Upper lobe of right lung (tissue), 1 donor: ENCODE data around the gene NUSAP1. TPM values are rescaled to one million over a fixed set of nuclear protein-coding genes. Genes with fewer than 3 reads are reported as not detected.
A peak's percentile ranks its signal among the peaks of the same experiment; 100 is the strongest.
"Not testable (repeated sequence)": the region's sequence is repeated elsewhere in the genome, so short reads cannot be mapped to it uniquely, and the experiment has no call there.

Experiments
- ATAC-seq: fragments of 200-7000 bp; cut with Tn5 transposase; one replicate; pipeline ENCODE4 v1.9.1; 2020; ENCODE audit warnings: mild to moderate bottlenecking, moderate library complexity
- DNase-seq: peaks from one replicate; pipeline ENCODE4 v3.0.0-alpha.2; 2020
- H3K27ac ChIP-seq: fragments of 200-600 bp; one replicate; pipeline ENCODE4 v1.8.0; 2022
- H3K27me3 ChIP-seq: fragments of 200-600 bp; one replicate; pipeline ENCODE4 v1.8.0; 2022; ENCODE audit warnings: mild to moderate bottlenecking
- H3K36me3 ChIP-seq: fragments of 200-600 bp; one replicate; pipeline ENCODE4 v1.8.0; 2022
- H3K4me1 ChIP-seq: fragments of 200-600 bp; one replicate; pipeline ENCODE4 v1.8.0; 2022
- H3K4me3 ChIP-seq: fragments of 200-600 bp; one replicate; pipeline ENCODE4 v1.8.0; 2022; ENCODE audit warnings: mild to moderate bottlenecking
- H3K9me3 ChIP-seq: fragments of 200-600 bp; one replicate; pipeline ENCODE4 v1.8.0; 2022
- CTCF ChIP-seq: fragments of 200-600 bp; IDR thresholded peaks from one replicate; pipeline ENCODE4 v1.8.0; 2022; ENCODE audit warnings: antibody characterized with exemption
- intact Hi-C: fragments of 100-400 bp; cut with DNase I; formaldehyde crosslinking; loops from one replicate; pipeline ENCODE4 v1.11.0; 2022
- total RNA-seq: library from RNA; stranded (reverse); fragmentation: NEBNext Ultra II Directional; extraction: Animal tissue kit (Norgen Biotek cat#: 25700); gene quantifications from one replicate; pipeline ENCODE4 v1.2.1, GENCODE V29; 2021
- donor health status: DM: no; HTN: yes; CAD: no; lungs with severe emphysema.

Gene NUSAP1
- total RNA-seq, 1 donor from 2014 or later: 6.7 TPM

- ATAC-seq (no peak), DNase-seq (no peak)
- no peaks in the 10 kb centered on the region for H3K9me3 ChIP-seq
- H3K27ac ChIP-seq: no peak overlapping the region
- H3K27me3 ChIP-seq: no peaks in the 10 kb centered on the region
- no peak overlapping the region for H3K4me3 ChIP-seq
- H3K36me3 ChIP-seq: no peaks in the 10 kb centered on the region
- intact Hi-C loops: no loop called here
- TF ChIP-seq CTCF: no peak
- no peaks in the 10 kb centered on the region for H3K4me1 ChIP-seq
These were observed 17.5 kb downstream of the NUSAP1 start for GRCh38 chr15:41350057-41350717.

GRCh38 chr15:41354371-41354770 lies 21.7 kb downstream of the NUSAP1 start:
- no peak for TF ChIP-seq CTCF
- no peak overlapping the region for H3K27ac ChIP-seq
- H3K4me1 ChIP-seq: no peaks in the 10 kb centered on the region
- ATAC-seq (no peak), DNase-seq (no peak)
- H3K4me3 ChIP-seq: no peak overlapping the region
- intact Hi-C loops: no loop called here
- H3K9me3 ChIP-seq: no peaks in the 10 kb centered on the region
- no peaks in the 10 kb centered on the region for H3K36me3 ChIP-seq
- no peaks in the 10 kb centered on the region for H3K27me3 ChIP-seq

- Histone ChIP-seq H3K27ac (no peak overlapping the region), H3K27me3 (no peaks in the 10 kb centered on the region), H3K36me3 (no peaks in the 10 kb centered on the region), H3K9me3 (no peaks in the 10 kb centered on the region), H3K4me3 (no peak overlapping the region), H3K4me1 (no peaks in the 10 kb centered on the region)
- ATAC-seq: no peak
- TF ChIP-seq CTCF: no peak
- intact Hi-C loops: no loop called here
- no peak for DNase-seq
These were observed 34.7 kb downstream of the NUSAP1 start for GRCh38 chr15:41367418-41367817.

- Histone ChIP-seq H3K27ac (no peak overlapping the region), H3K4me3 (no peak overlapping the region), H3K27me3 (no peaks in the 10 kb centered on the region), H3K4me1 (no peaks in the 10 kb centered on the region), H3K36me3 (no peaks in the 10 kb centered on the region), H3K9me3 (no peaks in the 10 kb centered on the region)
- ATAC-seq (no peak), DNase-seq (no peak)
- TF ChIP-seq CTCF: no peak
- intact Hi-C loops: no loop called here
These were observed 45.3 kb downstream of the NUSAP1 start for GRCh38 chr15:41377978-41378377.

GRCh38 chr15:41383974-41384749 lies 51.5 kb downstream of the NUSAP1 start:
- ATAC-seq, H3K27me3 ChIP-seq, DNase-seq, intact Hi-C loops, H3K27ac ChIP-seq, H3K4me1 ChIP-seq, H3K4me3 ChIP-seq, H3K9me3 ChIP-seq: not testable (repeated sequence)
- peaks cover 29% of the 10 kb centered on the region for H3K36me3 ChIP-seq

GRCh38 chr15:41387646-41388045 lies 55.0 kb downstream of the NUSAP1 start:
- Histone ChIP-seq H3K4me1 (no peaks in the 10 kb centered on the region), H3K4me3 (no peak overlapping the region), H3K27me3 (no peaks in the 10 kb centered on the region), H3K36me3 (peaks cover 41% of the 10 kb centered on the region), H3K9me3 (no peaks in the 10 kb centered on the region), H3K27ac (no peak overlapping the region)
- DNase-seq: no peak
- TF ChIP-seq CTCF: no peak
- peak; percentile 32 for ATAC-seq
- intact Hi-C loops: no loop called here
